Ascending aorta (tissue), 2 donors: ENCODE results near the gene AQP6. TPM values are rescaled to one million over a fixed set of nuclear protein-coding genes. Genes with fewer than 3 reads are reported as not detected.
"Not testable (repeated sequence)": the region's sequence is repeated elsewhere in the genome, so short reads cannot be mapped to it uniquely, and the experiment has no call there.

ENCODE experiments used
- DNase-seq, 2 donors: peaks; one replicate each; pipeline ENCODE4 v3.0.0-alpha.2; 2019; ENCODE audit warnings: low spot score in 2 of 2
- H3K27ac ChIP-seq, 2 donors: fragments of 200-600 bp; sonication (generic); one replicate each; pipeline ENCODE4 v1.5.1; 2016 to 2017; ENCODE audit warnings: mild to moderate bottlenecking in 1 of 2
- H3K27me3 ChIP-seq: fragments of 200-600 bp; sonication (generic); one replicate; pipeline ENCODE4 v1.5.1; 2017
- H3K36me3 ChIP-seq, 2 donors: fragments of 200-600 bp; sonication (generic); one replicate each; pipeline ENCODE4 v1.5.1; 2016
- H3K4me1 ChIP-seq, 2 donors: fragments of 200-600 bp; sonication (generic); one replicate each; pipeline ENCODE4 v1.5.1; 2016 to 2017; ENCODE audit warnings: mild to moderate bottlenecking in 1 of 2
- H3K4me3 ChIP-seq, 2 donors: fragments of 200-600 bp; sonication (generic); one replicate each; pipeline ENCODE4 v1.5.1; 2016 to 2017; ENCODE audit warnings: mild to moderate bottlenecking in 1 of 2
- H3K9me3 ChIP-seq, 2 donors: fragments of 200-600 bp; sonication (generic); one replicate each; pipeline ENCODE4 v1.5.1; 2016
- intact Hi-C: fragments of 100-400 bp; cut with DNase I; formaldehyde crosslinking; loops from one replicate; pipeline ENCODE4 v1.15.1; 2023
- total RNA-seq: library from RNA; depleted of rRNA; stranded (reverse); fragments of >200 nt; gene quantifications from one replicate; pipeline ENCODE4 v1.1.0, GENCODE V29; 2016
- TF ChIP-seq, protein P1 (sequence below), 3 experiments: fragments of 200-600 bp in 2 of 3; fragments of 450-650 bp in 1 of 3; sonication (generic) in 2 of 3; IDR thresholded peaks; one replicate each; pipeline ENCODE4 v1.5.1; 2016 to 2019; ENCODE audit warnings: antibody characterized with exemption in 3 of 3, mild to moderate bottlenecking in 1 of 3, moderate library complexity in 1 of 3

The AQP6 gene
- total RNA-seq, 1 donor from 2014 or later, result not detected

DNA sequence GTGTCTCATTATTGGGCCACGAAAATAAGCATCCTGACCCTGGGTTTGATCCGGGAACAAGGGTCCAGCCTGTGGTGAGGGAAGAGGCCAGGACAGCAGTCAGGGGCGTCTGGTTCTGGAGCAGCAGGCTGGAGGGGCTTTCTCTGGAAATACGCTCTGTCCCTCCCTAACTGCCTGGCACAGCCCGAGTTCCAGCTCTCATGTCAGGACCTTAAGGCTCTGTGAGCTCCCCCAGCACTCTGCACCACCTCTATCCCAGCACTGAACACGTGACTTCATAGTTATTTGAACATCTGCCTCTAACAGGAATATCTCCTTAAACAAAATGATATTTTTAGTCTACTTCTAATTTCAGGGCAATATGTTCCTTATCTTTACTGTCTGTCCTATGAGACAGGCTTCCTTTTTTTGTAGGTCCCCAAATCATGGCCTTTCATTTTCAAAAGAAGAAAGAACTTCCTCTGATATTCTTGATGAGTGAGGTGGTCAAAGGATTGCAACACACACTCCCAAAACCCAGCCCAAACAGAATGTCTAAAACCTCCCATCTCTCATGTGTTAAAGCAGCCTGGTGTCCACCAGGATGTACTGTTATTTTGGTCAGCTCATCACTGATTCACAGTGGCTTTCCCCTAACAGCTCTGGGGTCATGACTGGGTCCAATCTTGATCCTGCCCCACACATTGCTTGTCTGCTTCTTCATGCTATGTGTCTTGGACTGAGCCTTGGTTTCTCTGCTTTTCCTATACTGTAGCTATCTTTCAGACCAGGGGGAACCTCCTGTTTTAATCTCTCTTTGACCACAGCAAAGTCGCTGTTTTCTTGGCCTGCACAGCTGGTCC, 9.7 kb downstream of the AQP6 start:
- H3K27me3 ChIP-seq, result no peaks in the 10 kb centered on the region
- intact Hi-C loops, result no loop called here
- H3K36me3 ChIP-seq, result no peaks in the 10 kb centered on the region
- TF ChIP-seq, protein P1, sequence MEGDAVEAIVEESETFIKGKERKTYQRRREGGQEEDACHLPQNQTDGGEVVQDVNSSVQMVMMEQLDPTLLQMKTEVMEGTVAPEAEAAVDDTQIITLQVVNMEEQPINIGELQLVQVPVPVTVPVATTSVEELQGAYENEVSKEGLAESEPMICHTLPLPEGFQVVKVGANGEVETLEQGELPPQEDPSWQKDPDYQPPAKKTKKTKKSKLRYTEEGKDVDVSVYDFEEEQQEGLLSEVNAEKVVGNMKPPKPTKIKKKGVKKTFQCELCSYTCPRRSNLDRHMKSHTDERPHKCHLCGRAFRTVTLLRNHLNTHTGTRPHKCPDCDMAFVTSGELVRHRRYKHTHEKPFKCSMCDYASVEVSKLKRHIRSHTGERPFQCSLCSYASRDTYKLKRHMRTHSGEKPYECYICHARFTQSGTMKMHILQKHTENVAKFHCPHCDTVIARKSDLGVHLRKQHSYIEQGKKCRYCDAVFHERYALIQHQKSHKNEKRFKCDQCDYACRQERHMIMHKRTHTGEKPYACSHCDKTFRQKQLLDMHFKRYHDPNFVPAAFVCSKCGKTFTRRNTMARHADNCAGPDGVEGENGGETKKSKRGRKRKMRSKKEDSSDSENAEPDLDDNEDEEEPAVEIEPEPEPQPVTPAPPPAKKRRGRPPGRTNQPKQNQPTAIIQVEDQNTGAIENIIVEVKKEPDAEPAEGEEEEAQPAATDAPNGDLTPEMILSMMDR (IDR thresholded peaks at IDR 0.05), result no peak
- no peaks in the 10 kb centered on the region for H3K9me3 ChIP-seq
- no peak overlapping the region for H3K4me3 ChIP-seq
- H3K27ac ChIP-seq, result no peak overlapping the region
- DNase-seq, result no peak
- no peaks in the 10 kb centered on the region for H3K4me1 ChIP-seq

DNA sequence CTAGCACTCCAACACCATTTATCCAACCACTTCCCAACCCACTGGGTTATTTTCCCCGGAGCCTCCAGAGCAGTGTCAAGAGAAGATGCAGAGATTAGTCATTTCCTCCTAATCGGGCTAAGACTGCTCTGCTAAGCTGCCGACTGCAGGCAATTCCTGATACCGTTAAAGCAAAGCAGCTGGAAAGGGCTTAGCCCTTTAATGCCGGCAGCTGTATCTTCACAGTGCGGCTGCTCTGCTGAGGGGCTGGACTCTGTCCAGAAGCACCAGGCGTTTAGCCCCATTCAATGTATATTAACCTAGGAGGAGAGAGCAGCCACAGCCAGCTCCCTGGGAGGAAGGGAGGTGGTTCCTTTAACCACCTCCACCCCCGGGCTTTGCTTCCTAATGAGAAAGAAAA, 11.1 kb downstream of the AQP6 start:
- TF ChIP-seq, protein P1 (IDR thresholded peaks at IDR 0.05), result no peak
- intact Hi-C loops, result no loop called here
- Histone ChIP-seq H3K4me3 (no peak overlapping the region), H3K27me3 (no peaks in the 10 kb centered on the region), H3K9me3 (no peaks in the 10 kb centered on the region), H3K4me1 (no peaks in the 10 kb centered on the region), H3K27ac (no peak overlapping the region), H3K36me3 (no peaks in the 10 kb centered on the region)
- DNase-seq, result no peak

DNA sequence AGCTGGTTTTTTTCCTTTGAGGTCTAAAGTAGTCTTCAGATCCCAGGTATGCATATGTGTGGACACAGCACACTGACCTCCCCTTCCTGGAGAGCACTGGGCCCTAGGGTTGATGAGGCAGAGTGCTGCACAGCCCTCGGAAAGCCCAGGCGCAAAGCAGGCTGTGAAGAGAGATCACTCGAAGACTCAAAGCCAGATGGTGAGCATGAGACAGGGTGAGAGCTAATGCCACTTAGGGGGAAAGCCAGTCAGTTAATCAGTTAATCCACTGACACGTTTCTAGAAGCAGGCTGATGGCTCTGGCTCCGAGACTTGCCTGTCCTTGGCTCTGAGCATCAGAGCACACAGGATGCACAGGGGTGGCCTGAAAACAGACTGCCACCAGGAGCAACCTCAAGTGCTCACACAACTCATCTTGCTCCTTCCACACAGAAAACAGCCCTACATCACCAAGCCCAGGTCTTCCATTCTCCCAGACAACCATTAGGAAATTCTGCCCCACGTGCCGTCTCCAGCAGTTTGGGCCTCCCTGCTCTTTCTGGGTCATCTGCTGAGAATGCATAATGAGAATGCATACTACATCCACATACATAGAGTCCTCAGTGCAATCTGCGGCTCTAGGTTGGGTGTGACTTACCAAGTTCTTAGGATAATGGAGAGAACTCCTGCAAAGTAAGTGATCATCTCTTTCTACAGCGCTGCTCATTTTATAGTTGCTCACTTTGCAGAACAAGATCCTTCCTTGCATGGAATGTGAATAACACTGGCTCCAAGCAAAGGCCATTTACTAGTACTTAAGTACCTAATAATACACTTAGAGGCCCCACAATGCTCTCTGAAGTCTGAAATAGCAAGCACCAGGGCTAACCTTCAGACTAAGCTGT, 12.0 kb downstream of the AQP6 start:
- intact Hi-C loops, result no loop called here
- H3K4me1 ChIP-seq, result no peaks in the 10 kb centered on the region

DNA sequence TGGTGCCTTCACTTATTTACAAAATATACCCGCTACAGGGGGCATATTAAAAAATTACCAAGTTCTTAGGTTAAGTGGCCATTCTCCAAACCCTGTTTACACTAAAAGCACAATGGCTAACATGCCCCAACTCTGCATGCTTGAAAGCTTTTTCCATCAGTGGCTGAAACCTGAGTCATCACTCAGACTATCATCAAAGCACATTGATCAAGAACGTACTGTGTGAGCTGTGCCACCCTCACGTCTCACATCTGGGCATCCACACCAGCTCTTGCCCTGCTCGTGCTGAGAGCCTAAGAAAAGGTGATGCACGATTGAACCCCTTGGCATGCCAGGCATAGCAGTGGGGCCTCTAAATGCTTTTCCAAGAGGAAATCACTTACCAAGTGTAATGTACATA, 13.2 kb downstream of the AQP6 start:
- no peaks in the 10 kb centered on the region for H3K9me3 ChIP-seq
- TF ChIP-seq, protein P1 (IDR thresholded peaks at IDR 0.05), result no peak
- no peaks in the 10 kb centered on the region for H3K27me3 ChIP-seq
- intact Hi-C loops, result no loop called here
- DNase-seq, result no peak
- H3K36me3 ChIP-seq, result no peaks in the 10 kb centered on the region
- H3K4me1 ChIP-seq, result no peaks in the 10 kb centered on the region
- H3K4me3 ChIP-seq, result no peak overlapping the region
- H3K27ac ChIP-seq, result no peak overlapping the region

More for the DNA sequence above, 12.0 kb downstream of the AQP6 start:
- TF ChIP-seq, protein P1 (IDR thresholded peaks at IDR 0.05), result no peak
- Histone ChIP-seq H3K9me3 (no peaks in the 10 kb centered on the region), H3K4me3 (no peak overlapping the region), H3K27ac (no peak overlapping the region), H3K36me3 (no peaks in the 10 kb centered on the region), H3K27me3 (no peaks in the 10 kb centered on the region)
- DNase-seq, result no peak

DNA sequence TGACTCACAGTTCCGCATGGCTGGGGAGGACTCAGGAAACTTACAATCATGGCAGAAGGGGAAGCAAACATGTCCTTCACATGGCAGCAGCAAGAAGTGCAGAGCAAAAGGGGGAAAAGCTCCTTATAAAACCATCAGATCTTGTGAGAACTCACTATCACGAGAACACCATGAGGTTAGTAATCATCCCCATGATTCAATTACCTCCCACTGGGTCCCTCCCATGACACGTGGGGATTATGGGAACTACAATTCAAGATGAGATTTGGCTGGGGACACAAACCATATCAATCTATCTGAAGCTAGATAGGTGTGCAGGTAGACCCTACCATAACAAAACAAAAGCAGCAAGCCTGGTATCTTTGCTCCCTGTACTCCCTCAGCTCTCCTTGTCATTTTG, 13.7 kb downstream of the AQP6 start:
- H3K9me3 ChIP-seq, H3K4me1 ChIP-seq, intact Hi-C loops, H3K27ac ChIP-seq, H3K27me3 ChIP-seq, H3K36me3 ChIP-seq, DNase-seq, H3K4me3 ChIP-seq: not testable (repeated sequence)
